GM10847 (cell line): ENCODE data around the gene TMTC1.

Source experiments
- POLR2A ChIP-seq: IDR thresholded peaks from 2 replicates; pipeline ENCODE4 v1.6.1; 2011; ENCODE audit not compliant: insufficient read length; ENCODE audit errors: extremely low read depth

Gene TMTC1

GRCh38 chr12:29640589-29641345 lies 143.0 kb downstream of the TMTC1 start:
- no peak for TF ChIP-seq POLR2A

GRCh38 chr12:29639893-29640495 lies 143.7 kb downstream of the TMTC1 start:
- TF ChIP-seq POLR2A, result no peak

GRCh38 chr12:29638528-29638927 lies 145.2 kb downstream of the TMTC1 start:
- TF ChIP-seq POLR2A, result no peak

- TF ChIP-seq POLR2A, result no peak
Observed at GRCh38 chr12:29634057-29634456, 149.7 kb downstream of the TMTC1 start.

- no peak for TF ChIP-seq POLR2A
Observed at GRCh38 chr12:29627221-29627620, 156.5 kb downstream of the TMTC1 start.

GRCh38 chr12:29625359-29625953 lies 158.3 kb downstream of the TMTC1 start:
- no peak for TF ChIP-seq POLR2A

- no peak for TF ChIP-seq POLR2A
Observed at GRCh38 chr12:29622251-29622650, 161.5 kb downstream of the TMTC1 start.

- TF ChIP-seq POLR2A, result no peak
Observed at GRCh38 chr12:29620030-29620429, 163.7 kb downstream of the TMTC1 start.

GRCh38 chr12:29617407-29617803 lies 166.3 kb downstream of the TMTC1 start:
- TF ChIP-seq POLR2A, result no peak

GRCh38 chr12:29616664-29617406 lies 166.9 kb downstream of the TMTC1 start:
- TF ChIP-seq POLR2A, result no peak

GRCh38 chr12:29614694-29615325 lies 168.9 kb downstream of the TMTC1 start:
- TF ChIP-seq POLR2A, result no peak

GRCh38 chr12:29612912-29613311 lies 170.8 kb downstream of the TMTC1 start:
- TF ChIP-seq POLR2A, result no peak

GRCh38 chr12:29611906-29612305 lies 171.8 kb downstream of the TMTC1 start:
- TF ChIP-seq POLR2A, result no peak

GRCh38 chr12:29610473-29611170 lies 173.1 kb downstream of the TMTC1 start:
- no peak for TF ChIP-seq POLR2A

- no peak for TF ChIP-seq POLR2A
Observed at GRCh38 chr12:29609431-29610215, 174.1 kb downstream of the TMTC1 start.
